Fibroblast of the conjunctiva (primary cell): Measurements from ENCODE around the gene CEPT1.
"Not testable (repeated sequence)": the region's sequence is repeated elsewhere in the genome, so short reads cannot be mapped to it uniquely, and the experiment has no call there.

Experiments
- DNase-seq: peaks from one replicate; pipeline ENCODE4 v3.0.0-alpha.2; 2010; ENCODE audit warnings: low read depth

CEPT1 gene

DNA sequence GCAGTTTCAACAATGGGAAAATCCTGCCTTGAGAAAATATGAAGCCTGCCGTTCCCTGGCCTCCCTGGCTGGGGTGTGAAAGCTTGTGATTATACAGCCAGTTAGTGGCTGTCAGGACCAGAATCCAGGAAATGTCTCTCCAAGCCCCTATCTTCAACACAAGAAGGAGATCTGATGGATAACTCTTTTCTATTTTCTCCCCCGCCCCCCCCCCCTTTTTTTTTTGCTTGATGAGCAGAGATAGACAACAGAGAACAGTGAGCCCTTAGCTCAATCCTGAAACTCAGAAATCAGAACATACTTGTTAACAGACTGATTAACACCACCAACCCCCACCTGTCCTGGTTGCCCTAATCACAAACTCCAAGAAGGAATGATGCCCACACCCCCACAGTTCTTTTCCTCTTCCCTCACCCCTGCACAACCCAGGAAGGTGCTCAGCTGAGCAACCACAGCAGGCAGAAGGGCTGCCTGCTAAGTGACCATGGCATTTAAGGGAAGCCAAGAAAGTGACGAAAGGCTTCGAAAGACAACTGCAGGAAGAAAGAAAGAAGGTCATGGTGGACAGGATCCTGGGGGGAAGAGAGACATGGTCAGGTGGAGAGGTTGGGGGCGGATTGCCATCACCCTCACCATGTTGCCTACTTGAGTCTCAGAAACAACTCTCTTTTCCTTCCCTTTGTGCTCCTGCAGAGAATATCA lies 72.8 kb downstream of the CEPT1 start:
- no peak for DNase-seq

DNA sequence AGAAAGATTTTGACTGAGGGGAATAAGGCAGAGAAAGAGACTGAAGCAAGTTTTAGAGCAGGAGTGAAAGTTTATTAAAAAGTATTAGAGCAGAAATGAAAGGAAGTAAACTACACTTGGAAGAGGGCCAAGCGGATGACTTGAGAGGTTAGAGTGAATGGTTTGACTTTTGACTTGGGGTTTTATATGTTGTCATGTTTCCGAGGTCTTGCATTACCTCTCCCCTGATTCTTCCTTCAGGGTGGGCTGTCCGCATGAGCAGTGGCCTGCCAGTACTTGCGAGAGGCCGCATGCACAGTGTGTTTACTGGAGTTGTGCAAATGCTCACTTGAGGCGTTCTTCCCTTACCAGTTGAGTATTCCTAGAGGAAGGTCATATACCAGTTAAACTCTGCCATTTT lies 73.4 kb downstream of the CEPT1 start:
- no peak for DNase-seq

DNA sequence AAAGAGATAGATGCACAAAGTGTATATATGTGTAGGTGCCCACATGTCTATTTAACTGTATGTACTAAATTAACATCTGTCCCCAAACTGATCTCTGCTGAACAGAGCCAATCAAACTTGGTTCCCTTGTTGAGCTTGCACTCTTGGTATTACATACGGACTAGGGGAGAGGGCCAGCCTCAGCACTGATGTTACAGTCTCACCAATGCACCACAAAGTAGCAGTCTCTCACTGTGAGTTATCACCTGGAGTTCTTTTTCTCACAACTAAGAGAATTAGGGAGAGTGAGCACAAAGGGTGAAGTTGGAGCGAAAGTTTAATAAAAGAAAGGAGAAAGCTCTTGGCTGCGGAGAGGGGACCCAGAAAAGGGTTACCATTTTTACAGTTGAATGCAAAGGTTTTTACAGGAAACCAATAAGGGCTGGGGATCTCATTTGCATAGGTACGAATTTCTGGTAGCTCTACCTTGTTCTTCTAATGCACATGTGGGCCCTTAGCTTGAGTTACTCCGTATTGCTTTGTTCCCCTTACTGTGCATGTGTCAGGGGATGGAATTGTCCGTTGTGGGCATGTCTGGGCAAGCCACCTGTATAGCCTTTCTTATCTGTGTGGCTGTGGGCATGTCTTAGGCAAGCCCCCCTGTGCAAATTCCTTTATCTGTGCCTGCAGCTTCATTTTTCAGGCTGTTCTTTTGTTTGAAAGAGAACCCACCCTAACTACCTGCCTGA lies 74.2 kb downstream of the CEPT1 start:
- DNase-seq: no peak

DNA sequence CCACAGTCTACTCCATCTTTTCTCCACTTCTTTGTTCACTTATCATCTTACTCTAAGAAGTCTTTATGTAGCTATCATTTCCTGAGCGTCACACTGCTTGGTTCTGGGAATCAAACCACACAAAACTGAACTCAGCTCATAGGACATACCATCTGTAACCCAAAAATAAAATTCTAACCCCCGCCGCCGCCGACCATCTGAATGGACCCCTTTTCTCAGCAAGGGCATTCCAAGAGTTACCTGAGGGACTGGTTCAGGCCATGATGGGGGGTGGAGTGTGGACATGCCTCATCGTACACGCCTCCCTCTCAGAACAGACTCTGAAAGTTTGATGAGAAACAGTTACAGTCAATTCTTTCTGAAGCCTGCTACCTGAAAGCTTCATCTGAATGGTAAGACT lies 74.9 kb downstream of the CEPT1 start:
- DNase-seq: no peak

DNA sequence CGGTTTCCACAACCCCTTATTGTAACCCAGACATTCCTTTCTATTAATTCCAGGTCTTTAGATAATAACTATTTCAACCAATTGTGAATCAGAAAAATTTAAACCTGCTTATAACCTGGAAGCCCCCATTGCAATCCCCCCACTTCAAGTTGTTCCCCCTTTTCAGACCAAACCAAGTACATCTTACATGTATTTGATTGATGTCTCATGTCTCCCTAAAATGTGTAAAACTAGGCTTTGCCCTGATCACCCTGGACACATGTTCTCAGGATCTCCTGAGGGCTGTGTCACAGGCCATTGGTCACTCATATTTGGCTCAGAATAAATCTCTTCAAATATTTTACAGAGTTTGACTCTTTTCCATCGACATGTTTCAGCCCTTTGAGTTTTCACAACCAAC lies 75.3 kb downstream of the CEPT1 start:
- not testable (repeated sequence) for DNase-seq

DNA sequence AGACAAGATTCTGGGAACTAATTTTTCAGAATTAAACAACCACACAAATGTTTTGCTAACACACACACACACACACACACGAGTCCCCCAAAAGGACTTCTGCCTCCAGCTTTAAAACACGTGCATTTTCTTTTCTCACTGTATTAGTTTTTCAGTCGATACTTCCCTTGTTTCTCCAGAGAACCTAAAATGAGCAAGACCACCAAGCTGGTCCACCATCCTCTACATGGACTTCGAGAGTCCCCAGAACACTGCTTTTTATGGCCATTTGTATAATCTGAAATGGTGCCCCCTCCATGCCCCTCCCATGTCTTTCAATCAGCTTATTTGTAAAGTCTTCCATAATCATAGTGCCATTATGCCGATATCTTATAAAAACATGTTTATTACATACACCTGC lies 76.7 kb downstream of the CEPT1 start:
- DNase-seq: no peak

DNA sequence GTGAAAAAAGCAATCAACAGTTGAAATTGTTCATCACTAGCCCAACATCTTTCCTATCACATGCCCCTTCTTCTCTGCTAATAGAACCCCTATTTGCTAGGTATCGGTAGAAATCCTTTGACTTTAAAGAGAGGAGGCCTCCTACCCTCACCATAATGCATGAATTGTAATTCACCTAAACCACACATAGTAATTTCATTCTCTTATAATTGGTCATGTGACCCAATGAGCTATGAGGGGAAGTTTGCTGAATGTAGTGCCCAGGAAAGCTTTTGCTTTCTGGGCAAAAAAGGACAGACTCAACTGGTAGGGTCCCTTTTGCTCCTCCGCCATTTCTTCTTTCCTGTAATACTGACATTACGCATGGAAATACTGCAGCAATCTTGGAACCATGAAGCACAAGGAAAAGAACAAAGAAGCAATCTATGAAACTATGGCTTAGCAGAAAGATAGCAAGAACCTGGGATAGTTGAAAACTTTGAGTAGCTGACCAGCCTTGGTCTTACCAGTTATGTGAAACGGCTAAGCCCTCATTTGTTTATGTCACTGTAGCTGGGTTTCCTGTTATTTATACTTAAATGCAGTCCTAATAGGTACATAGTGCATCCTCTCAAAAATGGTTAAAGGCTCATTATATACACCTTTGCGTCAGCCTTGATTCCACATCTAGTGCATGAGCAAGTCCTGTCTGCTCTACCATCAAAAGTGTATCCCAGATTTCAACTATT lies 77.3 kb downstream of the CEPT1 start:
- no peak for DNase-seq

DNA sequence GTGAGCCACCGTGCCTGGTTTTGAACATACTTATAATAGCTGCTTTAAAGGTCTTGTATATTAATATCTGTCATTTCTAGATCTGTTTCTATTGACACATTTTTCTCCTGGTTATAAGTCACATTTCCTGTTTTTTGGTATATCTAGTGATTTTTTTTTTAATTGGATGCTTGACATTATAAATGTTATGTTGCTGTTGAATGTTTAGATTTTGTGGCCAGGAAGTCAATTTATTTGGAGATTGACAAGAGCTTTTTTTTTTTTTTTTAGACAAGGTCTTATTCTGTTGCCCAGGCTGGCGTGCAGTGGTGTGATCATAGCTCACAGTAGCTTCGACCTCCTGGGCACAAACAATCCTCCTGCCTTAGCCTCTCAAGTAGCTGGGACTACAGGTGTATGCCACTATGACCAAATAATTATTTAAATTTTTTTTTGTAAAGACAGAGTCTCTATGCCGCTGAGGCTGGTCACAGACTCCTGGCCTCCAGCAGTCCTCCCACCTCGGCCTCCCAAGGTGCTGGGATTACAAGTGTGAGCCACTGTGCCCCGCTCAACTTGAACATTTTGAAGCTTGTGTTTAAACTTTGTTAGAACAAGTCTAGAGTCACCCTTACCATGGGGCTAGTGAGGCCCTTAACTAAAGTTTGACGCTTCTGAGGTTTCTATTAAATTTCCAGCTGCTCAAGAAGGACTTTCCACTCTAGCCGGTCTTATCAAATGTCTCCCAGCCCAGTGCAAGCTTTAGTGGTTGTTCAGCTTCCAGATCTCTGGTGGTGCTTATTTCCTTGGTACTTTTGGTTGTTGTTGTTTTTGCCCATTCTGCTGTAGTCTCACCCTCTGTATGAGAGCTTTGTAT lies 78.9 kb downstream of the CEPT1 start:
- DNase-seq: no peak

DNA sequence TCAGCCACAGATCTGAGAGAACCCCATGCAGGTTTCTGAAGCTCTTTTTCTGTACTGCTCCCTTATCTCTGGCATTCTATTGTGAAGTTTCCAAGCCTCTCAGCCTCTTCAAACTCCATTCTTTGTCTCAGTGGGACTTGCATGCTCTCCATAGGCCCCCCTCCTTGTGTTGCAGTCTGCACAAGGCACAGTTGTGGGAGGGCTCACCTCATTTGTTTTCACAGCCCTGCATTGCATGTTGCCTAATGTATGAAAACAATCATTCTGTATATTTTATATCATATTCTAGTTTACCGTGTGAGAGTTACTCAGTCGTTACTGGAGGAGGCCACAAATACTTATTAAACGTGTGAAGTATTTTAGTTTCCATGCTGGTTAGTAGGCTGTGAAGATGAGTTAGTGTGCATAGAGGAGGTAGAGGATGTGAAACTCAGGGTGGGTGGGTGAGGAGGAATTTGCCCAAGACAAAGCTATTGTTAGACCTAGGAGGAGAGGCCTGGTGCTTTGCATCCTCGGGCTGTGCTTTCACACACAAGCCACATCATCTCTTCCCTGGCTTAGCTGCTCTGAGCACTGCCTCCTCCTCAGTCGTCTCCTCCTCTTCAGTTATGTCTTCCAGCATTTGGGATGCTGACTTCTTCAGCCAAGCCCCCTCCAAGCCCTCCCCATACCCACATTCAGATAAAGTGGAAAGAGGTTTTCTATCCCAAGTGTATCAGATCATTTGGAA lies 79.7 kb downstream of the CEPT1 start:
- DNase-seq: no peak

DNA sequence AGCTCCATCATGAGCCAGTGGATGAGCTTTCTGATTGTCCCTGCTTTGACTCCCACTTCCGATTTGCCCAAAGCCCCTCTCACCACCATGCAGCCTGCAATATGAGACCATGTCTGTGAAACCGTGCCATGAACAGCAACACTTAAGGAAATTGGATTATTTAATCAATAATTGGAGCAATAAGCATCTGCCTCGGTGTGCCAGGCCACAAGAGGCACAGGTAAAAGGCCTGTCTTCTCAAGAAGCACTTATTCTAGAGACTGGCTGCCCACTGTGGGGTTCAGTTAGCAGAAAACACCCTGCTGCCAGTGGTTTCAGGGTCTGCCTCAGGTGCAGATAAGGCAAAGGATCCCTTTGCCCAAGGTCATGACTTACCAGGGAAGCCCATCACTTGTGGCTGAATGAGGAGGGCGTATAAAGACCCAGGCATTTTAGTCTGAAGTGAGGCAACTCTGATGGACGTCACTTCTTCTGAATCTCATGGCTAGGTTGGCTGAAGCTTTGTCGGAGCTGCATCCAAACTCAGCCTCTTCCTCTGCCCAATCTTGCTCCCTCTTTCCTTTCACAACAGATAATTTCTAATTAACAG lies 80.4 kb downstream of the CEPT1 start:
- DNase-seq: no peak

DNA sequence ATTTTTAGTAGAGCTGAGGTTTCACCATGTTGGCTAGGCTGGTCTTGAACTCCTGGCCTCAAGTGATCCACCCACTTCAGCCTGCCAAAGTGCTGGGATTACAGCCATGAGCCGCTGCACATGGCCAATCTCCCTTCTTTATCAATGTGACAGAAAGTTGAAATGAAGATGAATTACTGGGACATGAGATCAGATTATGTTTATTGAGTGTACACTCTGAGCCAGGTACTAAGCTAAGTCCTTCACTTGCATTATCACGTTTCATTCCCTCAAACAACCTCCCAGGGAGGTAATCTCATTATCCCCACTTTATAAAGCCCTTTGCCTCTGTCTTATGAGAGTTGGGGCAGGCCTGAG lies 81.2 kb downstream of the CEPT1 start:
- no peak for DNase-seq

DNA sequence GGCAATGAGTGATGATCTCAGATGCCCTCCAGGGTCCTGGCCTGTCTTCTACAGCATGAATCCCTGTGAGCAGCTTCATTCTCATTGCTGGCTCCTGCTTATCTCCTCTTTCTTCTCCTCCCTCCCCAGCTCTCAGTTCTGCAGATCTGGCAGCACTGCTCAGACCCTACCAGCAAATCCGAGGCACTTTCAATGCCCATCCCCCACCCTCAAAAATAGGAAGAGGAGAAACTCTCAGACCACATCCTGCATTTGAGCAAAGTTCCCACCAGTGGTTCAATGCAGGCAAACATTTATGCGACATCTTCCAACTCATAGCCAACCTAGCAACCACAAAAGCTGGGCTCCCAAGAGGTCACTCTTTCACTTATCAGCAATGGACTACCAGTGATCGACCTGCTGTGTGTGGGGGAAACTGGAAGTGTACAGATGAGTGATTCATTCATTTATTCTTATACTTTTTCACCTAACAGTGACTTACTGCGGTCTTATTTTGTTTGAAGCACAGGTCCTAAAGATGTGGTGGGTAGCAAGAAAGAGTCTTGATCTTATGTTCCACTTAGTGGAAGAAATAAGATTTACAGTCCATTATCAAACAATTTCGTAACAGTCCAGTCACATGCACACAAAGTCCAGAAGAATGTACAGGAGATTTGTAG lies 81.7 kb downstream of the CEPT1 start:
- no peak for DNase-seq

DNA sequence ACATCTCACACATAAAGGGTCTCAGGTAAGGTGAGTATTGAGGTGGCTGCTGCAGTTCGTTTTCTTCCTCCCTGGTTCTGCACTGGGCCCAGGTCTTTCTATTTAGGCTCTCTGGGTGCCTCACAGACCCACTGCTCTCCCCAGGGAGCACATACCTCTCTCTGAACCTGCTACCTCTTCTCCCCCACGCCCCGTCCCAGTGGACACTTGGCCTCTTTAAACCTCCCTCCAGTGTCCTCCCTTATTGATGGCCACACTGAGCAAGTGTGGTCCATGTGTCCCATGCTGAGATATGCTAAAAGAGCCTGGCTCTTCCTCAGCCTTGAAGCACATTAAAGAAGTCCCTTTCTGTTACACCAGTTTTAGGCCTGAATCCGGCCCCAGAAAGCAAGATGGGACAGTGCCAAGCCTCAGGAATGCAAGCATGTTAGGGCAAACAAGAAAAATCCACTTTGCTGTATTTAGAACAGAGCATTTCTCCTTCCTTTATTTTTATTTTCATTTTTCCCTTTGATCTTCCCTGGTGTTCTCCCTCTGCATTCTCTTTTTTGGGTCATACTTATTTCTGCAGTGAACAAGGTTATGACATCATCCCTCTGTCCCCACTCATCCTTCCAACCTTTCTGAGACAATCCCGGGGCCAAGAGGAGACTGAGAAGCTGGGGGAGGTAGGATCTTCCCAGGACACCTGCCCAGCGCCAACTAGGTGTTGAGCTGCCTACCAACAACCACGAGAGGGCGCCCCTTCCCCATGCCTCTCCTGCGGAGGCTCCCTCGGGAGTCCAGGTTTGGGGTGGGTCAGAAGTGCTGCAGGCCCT lies 82.5 kb downstream of the CEPT1 start:
- peak; percentile 29 for DNase-seq

DNA sequence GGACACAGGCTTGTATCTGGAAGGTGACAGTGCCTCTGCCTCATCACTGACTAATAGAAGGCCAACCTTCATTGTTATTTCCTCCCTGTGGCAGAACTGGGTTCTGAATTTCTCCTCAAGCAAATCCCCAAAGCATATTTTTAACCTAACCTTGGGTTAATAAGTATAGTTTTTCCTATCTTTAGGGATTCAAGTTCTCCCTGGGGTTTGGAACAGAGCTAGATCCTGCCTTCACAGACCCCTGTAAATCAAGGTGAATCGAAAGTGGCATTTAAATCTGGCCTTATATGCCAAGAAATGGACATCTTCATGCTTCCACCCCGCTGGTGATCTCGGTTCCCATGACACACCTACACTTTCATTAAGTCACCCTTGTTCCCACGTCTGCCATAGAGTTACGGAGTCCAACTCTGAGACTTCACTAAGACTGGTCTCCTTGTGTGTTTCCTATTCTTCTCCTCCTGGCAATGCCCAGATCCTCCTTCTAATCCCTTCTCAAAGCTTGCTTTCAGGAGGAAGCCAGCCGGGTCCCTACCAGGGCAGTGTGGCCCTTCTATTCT lies 83.2 kb downstream of the CEPT1 start:
- no peak for DNase-seq

DNA sequence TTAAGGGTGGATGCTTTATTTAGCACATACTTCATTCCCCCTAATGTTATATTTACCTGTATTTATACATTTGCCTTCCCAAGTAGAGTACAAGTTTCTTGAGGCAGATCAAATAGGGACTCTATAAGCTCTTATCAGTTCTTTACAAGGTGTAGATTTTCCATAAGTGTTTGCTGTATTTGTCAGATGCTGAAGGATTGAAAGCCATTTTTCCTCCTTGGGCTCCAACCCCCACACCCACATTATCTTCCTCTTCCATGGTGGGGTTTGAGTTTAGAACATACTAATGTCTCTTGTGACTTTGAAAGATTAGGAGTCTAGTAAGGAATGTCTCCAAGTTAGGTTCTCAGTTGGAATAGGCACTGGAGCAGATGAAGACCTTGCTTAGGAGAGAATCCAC lies 85.1 kb downstream of the CEPT1 start:
- DNase-seq: no peak

DNA sequence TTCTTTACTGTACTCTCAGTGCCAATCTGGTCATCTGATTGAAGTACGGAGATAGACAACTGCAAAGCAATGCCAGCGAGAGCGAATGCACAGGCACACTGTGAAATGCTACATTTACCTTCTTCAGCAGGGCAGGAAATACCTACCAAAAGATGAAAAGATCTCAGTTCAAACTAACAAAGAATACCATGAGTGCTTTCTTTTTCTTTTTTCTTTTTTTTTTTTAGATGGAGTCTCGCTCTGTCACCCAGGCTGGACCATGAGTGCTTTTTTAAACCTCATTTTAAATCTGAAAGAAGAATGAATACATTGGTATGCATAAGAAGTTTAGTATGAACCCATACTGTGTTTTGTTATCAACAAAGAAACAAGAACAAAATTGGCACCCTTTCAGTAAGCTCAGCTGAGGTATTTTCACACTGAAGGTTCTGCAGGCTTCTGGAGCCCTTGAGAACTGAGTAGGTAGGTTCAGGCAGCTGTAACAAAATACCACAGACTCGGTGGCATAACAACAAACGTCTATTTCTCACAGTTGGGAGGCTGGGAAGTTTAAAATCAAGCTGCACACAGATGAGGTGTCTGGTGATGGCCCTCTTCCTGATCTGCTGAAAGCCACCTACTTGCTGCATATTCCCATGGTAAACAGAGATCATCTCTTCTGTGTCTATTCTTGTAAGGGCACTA lies 85.8 kb downstream of the CEPT1 start:
- DNase-seq: no peak

DNA sequence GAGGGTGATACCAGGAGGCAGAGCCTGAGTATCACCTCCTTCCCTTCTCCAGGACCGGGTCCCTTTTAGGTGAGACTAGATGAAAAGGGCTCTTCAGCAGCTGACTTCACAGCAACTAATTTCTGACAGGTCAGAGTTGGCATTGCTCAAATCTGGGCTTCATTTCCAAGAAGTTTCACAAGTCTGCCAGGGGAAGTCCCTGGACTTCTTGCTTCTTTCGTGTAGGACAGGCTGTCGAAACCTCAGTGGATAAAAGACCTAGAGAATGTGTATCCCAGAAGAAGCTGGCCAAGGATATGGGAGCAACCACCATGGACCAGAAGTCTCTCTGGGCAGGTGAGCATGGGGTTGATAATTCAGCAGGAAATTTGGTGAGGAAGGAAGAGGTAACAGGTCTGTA lies 87.4 kb downstream of the CEPT1 start, which contains the start of gene CHI3L2:
TSS of gene CHI3L2 (plus strand) at position 280 of the 400 bp plus-strand sequence. CDS start at position 297, 17 bp downstream.
- DNase-seq: peak; percentile 39

DNA sequence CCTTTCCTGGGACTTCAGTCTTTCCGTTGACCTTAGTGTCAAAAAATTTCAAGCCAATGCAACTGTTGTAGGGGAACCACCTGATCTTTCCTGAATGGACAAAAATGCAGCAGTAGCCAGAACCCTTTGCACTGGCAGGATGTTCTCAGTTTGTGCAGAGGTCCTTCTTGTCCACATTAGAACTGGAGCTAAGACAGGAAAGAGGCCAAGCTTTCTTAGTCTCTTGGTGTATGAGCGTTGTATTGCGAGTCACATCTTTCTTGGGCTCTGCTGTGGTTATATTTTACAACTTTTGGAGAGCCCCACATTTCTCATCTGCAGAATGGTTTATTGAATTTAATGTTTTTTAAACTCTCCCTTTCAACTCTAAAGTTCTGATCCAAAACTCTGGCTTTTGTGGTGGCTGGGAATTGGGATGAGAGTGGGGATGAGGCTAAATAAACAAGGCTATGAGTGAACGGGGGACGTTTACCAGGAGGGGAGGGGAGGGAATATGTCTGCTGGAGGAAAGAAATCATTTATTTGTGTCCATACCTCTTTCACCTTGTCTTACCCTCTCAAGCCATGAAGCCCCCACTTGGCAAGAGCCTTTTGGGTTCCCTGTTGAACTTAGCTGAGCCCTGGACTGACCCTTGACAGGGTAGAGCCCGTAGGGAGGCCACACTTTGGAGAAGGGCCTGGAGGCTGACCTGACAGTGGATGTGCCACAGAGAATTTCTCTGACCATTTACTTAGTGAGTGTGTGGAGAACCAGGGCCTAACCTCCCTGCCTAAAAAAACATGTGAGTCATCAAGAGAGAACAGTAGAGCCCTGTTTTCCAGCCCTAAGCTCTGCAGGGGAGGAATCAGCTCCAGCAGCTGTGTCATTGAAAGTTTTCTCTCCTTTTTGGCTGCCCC lies 88.1 kb downstream of the CEPT1 start:
- DNase-seq: peak; percentile 82
